Lung (tissue), 12 donors: ENCODE measurements around the gene MUTYH. TPM values are rescaled to one million over a fixed set of nuclear protein-coding genes. Genes with fewer than 3 reads are reported as not detected.

Source experiments
- ATAC-seq: fragments of 200-7000 bp; cut with Tn5 transposase; one replicate; pipeline ENCODE4 v1.9.1; 2020; ENCODE audit warnings: moderate number of reproducible peaks; ENCODE audit not compliant: insufficient read depth, low FRiP score
- DNase-seq, 3 donors: peaks; one replicate each; pipeline ENCODE4 v3.0.0-alpha.2; 2013 to 2017
- H3K27ac ChIP-seq, 2 donors: one replicate each; pipeline ENCODE4 v1.5.1; 2013; ENCODE audit warnings: mild to moderate bottlenecking in 2 of 2, moderate library complexity in 2 of 2, control low read depth in 1 of 2, inconsistent platforms in 1 of 2, low read depth in 1 of 2, low read length in 1 of 2
- H3K27me3 ChIP-seq, 3 donors: one replicate each; pipeline ENCODE4 v1.5.1; 2013; ENCODE audit warnings: low read length in 2 of 3; ENCODE audit not compliant: control insufficient read depth in 3 of 3, insufficient read depth in 3 of 3
- H3K36me3 ChIP-seq, 4 donors: one replicate each; pipeline ENCODE4 v1.5.1; 2013; ENCODE audit warnings: low read length in 4 of 4, mild to moderate bottlenecking in 1 of 4, moderate library complexity in 1 of 4; ENCODE audit not compliant: control insufficient read depth in 4 of 4, insufficient read depth in 4 of 4
- H3K4me1 ChIP-seq, 5 donors: one replicate each; pipeline ENCODE4 v1.5.1; 2013; ENCODE audit warnings: low read length in 5 of 5, mild to moderate bottlenecking in 2 of 5, moderate library complexity in 1 of 5; ENCODE audit not compliant: control insufficient read depth in 5 of 5, insufficient read depth in 5 of 5
- H3K4me3 ChIP-seq: one replicate; pipeline ENCODE4 v1.5.1; 2013; ENCODE audit warnings: mild to moderate bottlenecking, control low read depth, moderate library complexity
- H3K9ac ChIP-seq, 2 donors: one replicate each; pipeline ENCODE4 v1.5.1; 2013; ENCODE audit warnings: low read length in 2 of 2, control low read depth in 1 of 2; ENCODE audit not compliant: insufficient read depth in 1 of 2
- H3K9me3 ChIP-seq, 4 donors: one replicate each; pipeline ENCODE4 v1.5.1; 2013; ENCODE audit warnings: low read length in 3 of 4, mild to moderate bottlenecking in 1 of 4, moderate library complexity in 1 of 4; ENCODE audit not compliant: control insufficient read depth in 4 of 4, insufficient read depth in 3 of 4
- WGBS, 2 donors: extraction: QIAGEN DNeasy Blood & Tissue Kit; methylation state at CpG; one replicate each; pipeline ENCODE4 v1.1.7; 2013; 5-methylcytosine and 5-hydroxymethylcytosine counted together
- polyA plus RNA-seq, 2 donors: library from polyadenylated mRNA; stranded (reverse); fragments of 200-250 nt; gene quantifications; one replicate each; pipeline ENCODE4 v1.2.1, GENCODE V29; 2013
- total RNA-seq, 2 donors: library from RNA; depleted of rRNA in 1 of 2; stranded (reverse); fragments of >200 nt in 1 of 2; gene quantifications; one replicate each; pipeline ENCODE4 v1.2.1, GENCODE V29; 2014 to 2021
- TF ChIP-seq, protein P1 (sequence below): IDR thresholded peaks from 2 replicates; pipeline ENCODE4 v1.5.1; 2012; ENCODE audit warnings: mild to moderate bottlenecking; ENCODE audit errors: control extremely low read depth, extremely low read depth
- donor health status: control.
- donor health status: control.
- donor health status: Bipolar disorder and iron deficiency.
- donor health status: healthy.
- donor health status: DM: yes; HTN: yes; CAD: no.

MUTYH gene
- total and polyA plus RNA-seq, 4 donors: 14.0 to 26.3 (median 19.7) TPM

DNA sequence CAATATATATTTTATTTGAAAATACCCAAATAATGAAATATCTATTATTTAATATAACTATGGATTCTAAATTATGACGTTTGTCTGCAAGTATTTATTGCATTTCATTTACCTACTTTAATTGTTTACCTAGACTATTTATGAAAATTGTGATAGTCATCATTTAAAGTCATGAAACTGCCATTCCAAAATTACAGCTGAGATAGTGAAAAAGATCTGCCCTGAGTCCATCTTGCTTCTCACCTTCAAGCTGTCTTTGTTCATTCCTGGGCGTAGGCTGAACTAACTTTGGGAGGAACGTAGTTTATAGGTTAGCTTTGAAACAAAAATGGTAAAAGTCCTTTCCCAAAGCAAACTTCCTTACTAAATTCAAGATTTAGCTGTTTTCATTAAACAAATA is 26.0 kb downstream of the MUTYH start:
- DNase-seq (no peak), ATAC-seq (no peak)
- no peak overlapping the region for H3K4me3 ChIP-seq
- no peak overlapping the region for H3K27ac ChIP-seq
- 87 to 94% methylated on average over 3 of the region's 3 CpGs for WGBS, 2 donors
- TF ChIP-seq, protein P1, sequence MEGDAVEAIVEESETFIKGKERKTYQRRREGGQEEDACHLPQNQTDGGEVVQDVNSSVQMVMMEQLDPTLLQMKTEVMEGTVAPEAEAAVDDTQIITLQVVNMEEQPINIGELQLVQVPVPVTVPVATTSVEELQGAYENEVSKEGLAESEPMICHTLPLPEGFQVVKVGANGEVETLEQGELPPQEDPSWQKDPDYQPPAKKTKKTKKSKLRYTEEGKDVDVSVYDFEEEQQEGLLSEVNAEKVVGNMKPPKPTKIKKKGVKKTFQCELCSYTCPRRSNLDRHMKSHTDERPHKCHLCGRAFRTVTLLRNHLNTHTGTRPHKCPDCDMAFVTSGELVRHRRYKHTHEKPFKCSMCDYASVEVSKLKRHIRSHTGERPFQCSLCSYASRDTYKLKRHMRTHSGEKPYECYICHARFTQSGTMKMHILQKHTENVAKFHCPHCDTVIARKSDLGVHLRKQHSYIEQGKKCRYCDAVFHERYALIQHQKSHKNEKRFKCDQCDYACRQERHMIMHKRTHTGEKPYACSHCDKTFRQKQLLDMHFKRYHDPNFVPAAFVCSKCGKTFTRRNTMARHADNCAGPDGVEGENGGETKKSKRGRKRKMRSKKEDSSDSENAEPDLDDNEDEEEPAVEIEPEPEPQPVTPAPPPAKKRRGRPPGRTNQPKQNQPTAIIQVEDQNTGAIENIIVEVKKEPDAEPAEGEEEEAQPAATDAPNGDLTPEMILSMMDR: no peak
- H3K9ac ChIP-seq: no peak overlapping the region
- peaks cover 0 to 2% (median 0%) of the 10 kb centered on the region in 5 donors for H3K4me1 ChIP-seq
- H3K36me3 ChIP-seq: no peaks in the 10 kb centered on the region
- no peaks in the 10 kb centered on the region for H3K27me3 ChIP-seq
- peaks cover 0 to 2% (median 0%) of the 10 kb centered on the region in 4 donors for H3K9me3 ChIP-seq

DNA sequence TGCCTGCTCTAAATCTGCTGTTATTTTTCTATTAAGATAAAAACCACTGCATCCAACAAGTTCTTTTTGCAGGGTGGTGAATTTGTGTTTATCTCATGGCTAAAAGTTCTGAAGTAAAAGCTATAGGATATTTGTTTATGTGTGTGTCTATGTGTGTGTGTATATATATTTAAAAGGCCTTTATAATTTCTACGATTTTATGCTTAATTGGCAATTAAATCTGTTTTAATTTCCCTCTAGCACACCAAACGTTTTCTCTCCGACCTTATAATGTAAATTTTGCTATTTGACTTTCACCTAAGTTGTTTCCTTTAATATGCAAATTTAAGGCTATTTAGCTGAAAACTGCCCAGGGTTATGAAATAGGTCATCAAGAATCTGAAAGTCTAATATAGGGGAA is 33.3 kb downstream of the MUTYH start:
- ATAC-seq (no peak), DNase-seq (no peak)
- 86 to 88% methylated on average over 3 of the region's 3 CpGs for WGBS, 2 donors
- no peak overlapping the region for H3K27ac ChIP-seq
- peaks cover 0 to 8% (median 5%) of the 10 kb centered on the region in 5 donors for H3K4me1 ChIP-seq
- no peak overlapping the region for H3K9ac ChIP-seq
- H3K4me3 ChIP-seq: no peak overlapping the region
- TF ChIP-seq, protein P1: no peak
- no peaks in the 10 kb centered on the region for H3K9me3 ChIP-seq
- no peaks in the 10 kb centered on the region for H3K27me3 ChIP-seq
- no peaks in the 10 kb centered on the region for H3K36me3 ChIP-seq

DNA sequence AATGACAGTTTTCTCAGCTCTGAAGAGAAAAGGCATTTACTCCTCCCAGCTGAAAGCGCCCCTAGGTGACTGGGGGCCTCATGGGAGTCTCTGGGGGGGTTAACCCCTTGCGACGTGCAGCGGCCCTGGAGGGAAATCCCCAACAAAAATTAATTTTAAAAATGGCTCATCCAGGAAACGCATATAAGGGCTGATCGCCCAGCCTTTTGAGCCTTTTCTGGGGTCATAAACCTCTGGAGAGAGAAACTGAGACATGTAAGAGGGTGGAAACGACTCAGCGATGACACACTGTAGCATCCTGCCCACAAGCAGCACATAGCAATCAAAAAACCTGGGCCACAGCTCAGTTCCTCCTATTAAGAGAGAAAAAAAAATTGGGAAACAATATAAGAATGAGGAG is 33.9 kb downstream of the MUTYH start:
- Histone ChIP-seq H3K9ac (no peak overlapping the region), H3K27ac (no peak overlapping the region), H3K27me3 (no peaks in the 10 kb centered on the region), H3K4me3 (no peak overlapping the region), H3K36me3 (no peaks in the 10 kb centered on the region), H3K4me1 (peaks cover 0 to 8% (median 5%) of the 10 kb centered on the region in 5 donors), H3K9me3 (no peaks in the 10 kb centered on the region)
- WGBS, 2 donors: 65 to 77% methylated on average over 8 of the region's 8 CpGs
- TF ChIP-seq, protein P1: no peak
- ATAC-seq (no peak), DNase-seq (no peak)

DNA sequence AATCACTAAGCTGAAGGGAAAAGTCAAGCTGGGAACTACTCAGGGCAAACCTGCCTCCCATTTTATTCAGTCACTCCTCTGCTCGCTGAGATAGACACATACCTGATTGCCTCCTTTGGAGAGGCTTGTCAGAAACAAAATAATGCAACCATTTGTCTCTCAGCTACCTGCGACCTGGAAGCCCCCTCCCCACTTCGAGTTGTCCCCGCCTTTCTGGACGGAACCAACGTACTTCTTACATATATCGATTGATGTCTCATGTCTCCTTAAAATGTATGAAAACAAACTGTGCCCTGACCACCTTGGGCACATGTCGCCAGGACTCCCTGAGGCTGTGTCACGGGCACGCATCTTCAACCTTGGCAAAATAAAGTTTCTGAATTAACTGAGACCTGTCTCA is 35.0 kb downstream of the MUTYH start:
- Histone ChIP-seq H3K9me3 (no peaks in the 10 kb centered on the region), H3K27ac (no peak overlapping the region), H3K4me3 (no peak overlapping the region), H3K27me3 (no peaks in the 10 kb centered on the region), H3K9ac (no peak overlapping the region), H3K4me1 (peaks cover 0 to 8% (median 5%) of the 10 kb centered on the region in 5 donors), H3K36me3 (no peaks in the 10 kb centered on the region)
- no peak for DNase-seq
- TF ChIP-seq, protein P1: no peak
- 89 to 95% methylated on average over 10 of the region's 10 CpGs for WGBS, 2 donors
- no peak for ATAC-seq
